Middle frontal gyrus (tissue), 1 donor: Measurements from ENCODE around the gene CFAP68.

Source experiments
- DNase-seq: peaks from one replicate; pipeline ENCODE4 v3.0.0-alpha.2; 2015; ENCODE audit warnings: low spot score; ENCODE audit errors: extremely low spot score

Gene CFAP68, protein sequence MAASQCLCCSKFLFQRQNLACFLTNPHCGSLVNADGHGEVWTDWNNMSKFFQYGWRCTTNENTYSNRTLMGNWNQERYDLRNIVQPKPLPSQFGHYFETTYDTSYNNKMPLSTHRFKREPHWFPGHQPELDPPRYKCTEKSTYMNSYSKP

GRCh38 chr11:111878849-111879636, at the start of gene CFAP68, which contains the start of gene FDXACB1:
Gene CFAP68 (plus strand): TSS chr11:111879541. CDS start chr11:111879561, 20 bp downstream.
Gene FDXACB1 (minus strand): TSS chr11:111879165. CDS start chr11:111879132, 33 bp downstream.
- DNase-seq: peak; percentile 98

DNA sequence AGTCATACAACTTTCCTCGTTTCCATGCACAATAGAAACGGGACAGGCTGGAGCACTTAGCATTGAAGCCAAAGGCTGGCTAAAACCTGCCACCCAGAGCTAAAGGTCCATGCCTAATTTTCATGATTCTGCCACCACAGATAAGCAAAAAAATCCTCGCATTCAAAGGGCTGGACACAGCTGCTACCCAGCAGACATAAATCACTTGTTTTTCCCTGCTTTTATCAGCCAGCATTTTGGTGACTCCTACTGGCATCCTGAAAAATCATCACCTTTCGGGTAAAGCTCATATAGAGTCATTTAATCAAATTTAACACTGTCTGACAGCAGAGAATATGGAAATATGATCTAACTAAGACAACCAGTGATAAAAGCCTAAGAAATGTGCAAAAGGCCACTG, 45.8 kb upstream of the CFAP68 start:
- no peak for DNase-seq

- DNase-seq: no peak
Measured at GRCh38 chr11:111834432-111835163, 44.7 kb upstream of the CFAP68 start.

DNA sequence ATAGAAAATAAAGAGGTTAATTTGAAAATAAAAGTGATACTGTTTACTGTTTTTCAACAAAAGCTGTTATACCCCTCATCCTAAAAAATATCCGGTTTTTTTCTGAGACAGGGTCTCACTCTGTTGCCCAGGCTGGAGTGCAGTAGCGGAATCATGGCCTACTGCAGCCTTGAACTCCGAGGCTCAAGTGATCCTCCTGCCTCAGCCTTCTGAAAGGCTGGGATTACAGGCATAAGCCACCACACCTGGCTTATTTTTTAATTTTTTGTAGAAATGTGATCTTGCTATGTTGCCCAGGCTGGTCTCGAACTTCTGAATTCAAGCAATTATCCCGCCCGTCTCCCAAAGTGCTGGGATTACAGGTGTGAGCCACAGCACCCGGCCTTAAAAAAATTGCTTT, 43.7 kb upstream of the CFAP68 start:
- DNase-seq: no peak

GRCh38 chr11:111836162-111836561, 43.2 kb upstream of the CFAP68 start:
- no peak for DNase-seq

DNA sequence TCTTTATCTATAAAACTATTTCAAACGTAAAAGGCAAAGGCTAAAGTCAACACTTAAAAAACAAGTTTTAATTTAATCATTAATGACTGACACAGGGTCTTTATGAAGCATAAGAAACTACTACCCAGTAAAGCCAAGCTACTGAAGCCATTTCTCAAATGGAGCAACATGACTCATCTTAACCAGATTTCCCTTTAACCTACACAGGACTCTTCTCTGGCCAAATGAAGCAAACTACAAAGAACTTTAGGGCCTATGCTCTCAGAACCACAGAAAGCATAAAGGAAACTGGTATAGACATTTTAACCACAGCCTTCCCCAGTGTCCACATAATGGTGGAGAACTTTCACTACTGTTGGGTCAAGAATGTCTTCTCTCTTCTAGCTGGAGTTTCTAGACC, 42.6 kb upstream of the CFAP68 start:
- DNase-seq: no peak

- DNase-seq: no peak
Measured at GRCh38 chr11:111837366-111837891, 41.9 kb upstream of the CFAP68 start.

- no peak for DNase-seq
Measured at GRCh38 chr11:111838054-111838453, 41.3 kb upstream of the CFAP68 start.

GRCh38 chr11:111840143-111840542, 39.2 kb upstream of the CFAP68 start:
- DNase-seq: no peak

GRCh38 chr11:111841370-111842053, 37.8 kb upstream of the CFAP68 start:
- peak; percentile 81 for DNase-seq

DNA sequence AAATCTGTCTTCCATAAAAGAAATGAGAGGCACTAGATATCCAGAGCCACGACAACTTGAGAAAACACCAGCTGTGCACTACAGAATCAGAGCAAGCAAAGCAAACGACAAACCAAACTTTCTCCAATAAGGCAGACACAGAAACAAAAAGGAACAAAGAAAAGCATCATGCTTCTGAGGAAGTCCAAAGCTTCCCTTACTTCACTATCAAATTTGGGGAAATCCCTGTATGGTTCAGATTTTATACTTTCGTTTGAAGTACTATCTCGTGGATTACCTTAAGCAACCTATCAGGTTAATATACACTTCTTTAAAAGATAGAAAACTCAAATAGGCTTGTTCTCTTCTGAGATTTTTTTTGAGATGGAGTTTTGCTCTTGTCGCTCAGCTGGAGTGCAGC, 35.7 kb upstream of the CFAP68 start:
- no peak for DNase-seq

DNA sequence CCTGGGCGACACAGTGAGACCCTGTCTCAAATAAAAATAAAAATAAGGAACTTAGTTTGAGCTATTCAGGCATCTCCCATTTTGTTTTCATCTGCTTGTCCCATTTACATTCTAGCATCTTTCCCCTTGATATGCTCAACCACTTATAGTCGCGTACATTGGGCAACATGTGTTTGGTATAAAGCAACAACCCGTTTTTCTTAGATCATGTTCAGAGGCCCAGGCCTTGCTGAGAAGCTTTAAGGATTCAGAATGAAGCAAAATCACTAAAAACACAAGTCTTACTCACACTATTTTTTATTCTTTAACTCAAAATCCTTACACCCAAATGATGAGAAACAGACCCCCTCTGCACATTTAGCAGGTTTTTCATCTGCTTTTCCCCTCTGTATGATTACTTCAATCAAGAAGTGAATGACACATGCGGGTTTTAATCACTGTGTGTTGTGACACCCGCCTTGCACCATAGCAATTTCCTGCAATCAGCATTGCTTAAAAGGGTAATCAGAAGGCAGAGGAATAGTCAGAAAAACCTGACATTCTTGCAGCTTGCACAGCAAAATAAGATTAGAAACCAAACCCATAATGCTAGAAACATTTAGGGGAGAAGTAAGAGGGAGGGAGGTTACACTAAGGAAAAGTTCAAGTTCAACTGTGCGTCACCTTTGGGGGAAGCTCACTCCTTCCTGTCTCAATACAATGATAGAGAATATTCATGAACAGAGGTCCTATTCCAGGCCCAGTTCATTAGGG, 33.9 kb upstream of the CFAP68 start:
- DNase-seq: no peak

DNA sequence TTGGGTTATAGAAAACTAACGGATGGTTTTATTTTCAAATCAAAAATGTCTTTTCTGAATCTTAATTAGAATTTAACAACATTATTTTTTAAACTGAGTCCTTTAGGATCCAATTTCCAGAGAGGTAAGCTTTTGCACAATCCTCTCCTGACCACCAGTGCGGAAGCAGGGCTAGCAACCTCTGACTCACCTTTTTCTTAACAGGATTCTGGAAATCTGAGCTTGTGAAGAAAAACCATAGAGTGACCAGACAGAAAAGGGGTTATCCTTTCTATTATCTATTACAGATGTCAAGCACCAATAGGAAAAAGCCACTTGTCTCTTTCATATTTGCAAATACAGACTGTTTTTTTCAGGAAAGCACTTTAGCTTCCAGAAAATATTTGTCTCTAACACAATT, 33.3 kb upstream of the CFAP68 start:
- DNase-seq: no peak

GRCh38 chr11:111846636-111847035, 32.7 kb upstream of the CFAP68 start:
- DNase-seq: no peak

DNA sequence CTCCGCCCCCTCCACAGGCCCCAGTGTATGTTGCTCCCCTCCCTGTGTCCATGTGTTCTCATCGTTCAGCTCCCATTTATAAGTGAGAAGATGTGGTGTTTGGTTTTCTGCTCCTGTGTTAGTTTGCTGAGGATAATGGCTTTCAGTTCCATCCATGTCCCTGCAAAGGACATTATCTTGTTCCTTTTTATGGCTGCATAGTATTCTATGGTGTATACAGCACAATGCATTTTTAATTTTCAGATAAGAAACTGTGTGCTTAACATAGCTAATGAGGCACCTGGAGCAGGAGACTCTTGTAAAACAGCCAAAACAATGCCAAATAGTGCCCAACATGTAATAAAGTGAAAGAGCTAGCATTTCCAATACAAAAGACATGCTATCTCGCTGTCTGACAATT, 29.7 kb upstream of the CFAP68 start:
- no peak for DNase-seq

- DNase-seq: no peak
Measured at GRCh38 chr11:111851067-111851466, 28.3 kb upstream of the CFAP68 start.

- no peak for DNase-seq
Measured at GRCh38 chr11:111851636-111852035, 27.7 kb upstream of the CFAP68 start.

GRCh38 chr11:111852103-111852502, 27.2 kb upstream of the CFAP68 start:
- no peak for DNase-seq

GRCh38 chr11:111855506-111855905, 23.8 kb upstream of the CFAP68 start:
- no peak for DNase-seq

- no peak for DNase-seq
Measured at GRCh38 chr11:111860257-111860656, 19.1 kb upstream of the CFAP68 start.

DNA sequence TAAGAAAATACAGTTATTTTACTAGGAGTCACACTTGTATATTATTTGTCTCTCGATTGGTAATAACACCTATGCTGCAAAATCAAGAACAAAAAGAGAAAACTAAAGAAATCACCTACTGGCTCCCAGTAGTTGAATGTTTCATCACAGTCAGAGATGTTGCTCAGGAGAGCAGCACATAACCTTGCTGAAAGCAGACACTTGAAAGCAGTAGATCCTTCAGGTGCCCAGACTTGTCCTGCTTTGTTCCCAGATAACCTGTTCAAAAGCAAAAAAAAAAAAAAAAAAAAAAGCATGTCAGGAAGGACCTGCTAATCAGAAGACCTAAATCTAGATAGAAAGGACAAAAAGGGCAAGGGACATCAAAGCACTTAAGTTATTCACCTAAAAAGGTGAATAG, 9.2 kb upstream of the CFAP68 start:
- no peak for DNase-seq
